K562 (cell line): ENCODE data around the gene PLPP1. TPM values are rescaled to one million over a fixed set of nuclear protein-coding genes. Genes with fewer than 3 reads are reported as not detected.

Experiments used
- ATAC-seq: fragments of 200-7000 bp; cut with Tn5 transposase; 3 replicates; pipeline ENCODE4 v1.9.1; 2020; ENCODE audit warnings: moderate library complexity
- BruUV-seq: library from RNA; stranded (reverse); fragments of 400-500 nt; replicated peaks from 2 replicates; lab custom pipeline; 2021; lab: Mats Ljungman, UMichigan
- CTCF ChIA-PET: fragments of 300-600 bp; formaldehyde crosslinking; extraction: SDS; loops from one replicate; lab custom pipeline; 2021; ENCODE audit warnings: low intra/inter-chr PET ratio; lab: Yijun Ruan, JAX
- POLR2A ChIA-PET: fragments of 300-600, 350-650 bp; sonication (Branson Sonifier 250); formaldehyde crosslinking; extraction: SDS; loops from one replicate; lab custom pipeline; 2021; ENCODE audit warnings: antibody characterized with exemption, inconsistent platforms; lab: Yijun Ruan, JAX
- DNase-seq, 4 experiments: peaks; one replicate each; pipeline versions ENCODE4 v3.0.0 to v3.0.0-alpha.2; 2011 to 2018; ENCODE audit warnings: low spot score in 3 of 4, mixed read lengths in 3 of 4; ENCODE audit errors: extremely low read depth in 1 of 4
- FAIRE-seq: peaks from 2 replicates; lab custom pipeline; 2011; peaks lifted over from hg19 to GRCh38; lab: Jason Lieb, UNC
- H2AFZ ChIP-seq: 2 replicates; pipeline ENCODE4 v1.6.0; 2011; ENCODE audit warnings: low read depth, low read length, control low read depth, inconsistent platforms
- H3K27ac ChIP-seq: fragments of 200-600 bp; 3 replicates; pipeline ENCODE4 v1.8.0; 2011; ENCODE audit warnings: low read depth, mild to moderate bottlenecking, control low read depth, inconsistent platforms, low read length, moderate library complexity, mixed read lengths; ENCODE audit errors: extremely low read depth
- H3K27me3 ChIP-seq, 2 experiments: fragments of 300-600 bp in 1 of 2; 2 replicates in 1 of 2; 3 replicates in 1 of 2; pipeline versions ENCODE4 v1.6.0 to v1.8.0; 2011; ENCODE audit warnings: inconsistent platforms in 2 of 2, low read length in 2 of 2, mild to moderate bottlenecking in 1 of 2, mixed read lengths in 1 of 2, moderate library complexity in 1 of 2; ENCODE audit not compliant: control insufficient read depth in 2 of 2, insufficient read depth in 2 of 2
- H3K36me3 ChIP-seq: fragments of 300-600 bp; 3 replicates; pipeline ENCODE4 v1.8.0; 2011; ENCODE audit warnings: mild to moderate bottlenecking, low read length, inconsistent platforms; ENCODE audit not compliant: control insufficient read depth, insufficient read depth
- H3K4me1 ChIP-seq, 2 experiments: fragments of 200-600 bp in 1 of 2; replicated peaks in 1 of 2; 2 replicates in 1 of 2; 3 replicates in 1 of 2; pipeline versions ENCODE4 v1.5.1 to v1.8.0; 2011; ENCODE audit warnings: inconsistent platforms in 2 of 2, low read length in 2 of 2, mild to moderate bottlenecking in 1 of 2, mixed read lengths in 1 of 2, moderate library complexity in 1 of 2; ENCODE audit not compliant: control insufficient read depth in 2 of 2, insufficient read depth in 2 of 2
- H3K4me2 ChIP-seq: 2 replicates; pipeline ENCODE4 v1.6.1; 2011; ENCODE audit warnings: low read length, control low read depth, inconsistent platforms, mixed read lengths; ENCODE audit not compliant: insufficient read depth
- H3K4me3 ChIP-seq: fragments of 200-600 bp; sonication (generic), shearing (Covaris generic); 2 replicates; pipeline ENCODE4 v1.5.1; 2016; ENCODE audit warnings: control low read depth, inconsistent platforms
- H3K79me2 ChIP-seq: fragments of 200-600 bp; 3 replicates; pipeline ENCODE4 v1.8.0; 2011; ENCODE audit warnings: low read length, inconsistent platforms; ENCODE audit not compliant: control insufficient read depth, insufficient read depth
- H3K9ac ChIP-seq, 2 experiments: 2 replicates each; pipeline versions ENCODE4 v1.6.0 to v1.6.1; 2011; ENCODE audit warnings: low read depth in 2 of 2, low read length in 2 of 2, control low read depth in 1 of 2, inconsistent platforms in 1 of 2, mild to moderate bottlenecking in 1 of 2, mixed read lengths in 1 of 2; ENCODE audit not compliant: insufficient read depth in 1 of 2
- H3K9me1 ChIP-seq: one replicate; pipeline ENCODE4 v1.6.0; 2011; ENCODE audit warnings: inconsistent platforms, mild to moderate bottlenecking, low read length, moderate library complexity; ENCODE audit not compliant: control insufficient read depth, insufficient read depth
- H3K9me3 ChIP-seq: replicated peaks from 2 replicates; pipeline ENCODE4 v1.5.1; 2011; ENCODE audit warnings: low read depth, low read length, inconsistent platforms; ENCODE audit not compliant: control insufficient read depth, insufficient read depth
- H4K20me1 ChIP-seq: replicated peaks from 2 replicates; pipeline ENCODE4 v1.6.1; 2011; ENCODE audit warnings: low read length, inconsistent platforms, mixed read lengths; ENCODE audit not compliant: control insufficient read depth, insufficient read depth
- CREM ChIP-seq: IDR thresholded peaks from 2 replicates; pipeline ENCODE4 v1.6.1; 2014; ENCODE audit warnings: antibody characterized with exemption, low read depth
- HSF4 ChIP-seq: fragments of 250-450 bp; sonication (Bioruptor Pico); IDR thresholded peaks from 2 replicates; pipeline ENCODE4 v2.1.2; 2022; ENCODE audit warnings: mild to moderate bottlenecking, moderate library complexity, borderline replicate concordance
- IRF2 ChIP-seq: sonication (generic); formaldehyde crosslinking; IDR thresholded peaks from 2 replicates; pipeline ENCODE4 v1.8.1; 2022; ENCODE audit warnings: mild to moderate bottlenecking, missing genetic modification reagents
- KHSRP ChIP-seq: fragments of 450-650 bp; IDR thresholded peaks from 2 replicates; pipeline ENCODE4 v1.6.1; 2017
- NONO ChIP-seq, 2 experiments: fragments of 200-400 bp in 1 of 2; fragments of 450-650 bp in 1 of 2; formaldehyde crosslinking in 1 of 2; IDR thresholded peaks; 2 replicates each; pipeline ENCODE4 v1.6.1; 2017; ENCODE audit warnings: low read depth in 2 of 2, mild to moderate bottlenecking in 2 of 2, moderate library complexity in 2 of 2, low read length in 1 of 2
- PURB ChIP-seq: sonication (generic); formaldehyde crosslinking; IDR thresholded peaks from 2 replicates; pipeline ENCODE4 v1.9.0; 2021; ENCODE audit warnings: low read depth, mild to moderate bottlenecking, missing genetic modification reagents
- RBM34 ChIP-seq: fragments of 200-400 bp; formaldehyde crosslinking; IDR thresholded peaks from 2 replicates; pipeline ENCODE4 v1.6.1; 2018; ENCODE audit warnings: low read length, borderline replicate concordance; ENCODE audit not compliant: insufficient read depth
- SRSF9 ChIP-seq: fragments of 200-400 bp; formaldehyde crosslinking; IDR thresholded peaks from 2 replicates; pipeline ENCODE4 v1.6.1; 2017; ENCODE audit warnings: low read depth, low read length, borderline replicate concordance
- ZKSCAN8 ChIP-seq: fragments of 200-800 bp; sonication (Bioruptor generic); IDR thresholded peaks from 2 replicates; pipeline ENCODE4 v1.6.1; 2016; ENCODE audit warnings: missing genetic modification characterization, missing compliant biosample characterization
- ZNF79 ChIP-seq: fragments of 250-450 bp; sonication (Bioruptor Pico); IDR thresholded peaks from 2 replicates; pipeline ENCODE4 v1.4.0; 2020; ENCODE audit warnings: low read depth, mild to moderate bottlenecking, moderate library complexity
- WGBS: fragments of 100-300 bp; shearing (Covaris generic); methylation state at CpG from one replicate; pipeline ENCODE4 v1.1.6; 2016; ENCODE audit warnings: low coverage, mixed read lengths; ENCODE audit not compliant: insufficient coverage; ENCODE audit errors: missing lambda C conversion rate; 5-methylcytosine and 5-hydroxymethylcytosine counted together
- in situ Hi-C: fragments of 300-500 bp; cut with MboI; formaldehyde crosslinking; loops from 4 replicates; pipeline ENCODE4 v1.15.0; 2018; ENCODE audit warnings: inconsistent platforms, mixed read lengths
- intact Hi-C: fragments of 100-400 bp; cut with micrococcal nuclease; formaldehyde crosslinking; loops from 2 replicates; pipeline ENCODE4 v1.14.2; 2022
- polyA plus RNA-seq, 8 experiments: library from polyadenylated mRNA; depleted of rRNA in 4 of 8; stranded (reverse) in 5 of 8; unstranded in 3 of 8; fragments of >200 nt; fragmentation: Nextera tagmentation in 2 of 8; fragmentation: Illumina TruSeq in 1 of 8; extraction: Ambion mirVana in 2 of 8; extraction: Trizol in 1 of 8; gene quantifications; 2 replicates each; pipeline versions ENCODE4 v1.2.1 to v1.2.3, GENCODE V29; 2011 to 2014; ENCODE audit warnings: inconsistent platforms in 1 of 8, missing spikeins in 1 of 8
- total RNA-seq, 7 experiments: library from RNA; depleted of rRNA in 6 of 7; stranded (reverse); fragments of >200 nt in 6 of 7; fragmentation: Illumina TruSeq in 2 of 7; extraction: Trizol in 2 of 7; gene quantifications; 2 replicates each; pipeline versions ENCODE4 v1.2.1 to v1.2.3, GENCODE V29; 2011 to 2021; ENCODE audit warnings: low replicate concordance in 1 of 7
- TF ChIP-seq, protein P1 (sequence below): sonication (generic); formaldehyde crosslinking; IDR thresholded peaks from 2 replicates; pipeline ENCODE4 v1.8.0; 2022; ENCODE audit warnings: mild to moderate bottlenecking, missing genetic modification reagents

Gene PLPP1
- total and polyA plus RNA-seq, 9 of the 15 experiments (the other 6 are each of a cell fraction or from before 2014, with no cell fraction given), result 0.04 to 0.24 (median 0.04) TPM; not detected in 6

DNA sequence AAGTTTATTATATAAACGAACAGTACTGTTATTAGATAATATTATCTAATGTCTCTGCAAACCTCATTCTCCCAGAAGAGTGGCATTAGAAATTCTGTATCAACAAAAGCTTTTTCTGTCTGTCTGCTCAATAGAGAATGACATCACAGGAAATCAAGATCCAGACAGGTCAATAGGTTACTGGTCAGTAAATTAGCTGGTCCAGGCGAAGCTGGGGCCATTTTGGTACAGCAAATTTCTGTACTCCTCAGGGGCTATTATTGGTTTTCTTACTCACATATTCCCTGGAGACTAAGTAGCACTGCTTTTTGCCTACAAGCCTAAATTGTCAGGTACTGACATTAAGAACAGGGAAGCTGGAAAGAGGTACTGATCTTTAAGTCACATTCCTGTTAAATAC lies 80.5 kb downstream of the PLPP1 start:
- WGBS, result 0% methylated on average over 2 of the region's 2 CpGs
- no peak for FAIRE-seq
- intact Hi-C loops, result no loop called here
- H3K9me3 ChIP-seq, result no peaks in the 10 kb centered on the region
- H3K9ac ChIP-seq, result no peak overlapping the region
- H3K4me2 ChIP-seq, result no peak overlapping the region
- ATAC-seq, result no peak
- H2AFZ ChIP-seq, result no peak overlapping the region
- CTCF ChIA-PET, result no interaction called here
- no TSS peak for BruUV-seq
- H3K79me2 ChIP-seq, result no peaks in the 10 kb centered on the region
- H3K4me1 ChIP-seq, result no peaks in the 10 kb centered on the region
- H3K27me3 ChIP-seq, result peaks cover 4 to 10% of the 10 kb centered on the region in 2 experiments; a peak in 2 of 5 replicates
- POLR2A ChIA-PET, result interaction anchor here (0.9 kb wide), 1 partner anchor 733 kb away, joined by 3 read pairs; no protein-coding TSS in a partner anchor
- in situ Hi-C loops, result no loop called here
- no peaks in the 10 kb centered on the region for H3K9me1 ChIP-seq
- no peak overlapping the region for H3K4me3 ChIP-seq
- no peak for DNase-seq
- H3K27ac ChIP-seq, result no peak overlapping the region
- TF ChIP-seq IRF2 (CRISPR knock-in tag), result no peak
- no peak for TF ChIP-seq PURB (CRISPR knock-in tag)
- no peaks in the 10 kb centered on the region for H3K36me3 ChIP-seq
- H4K20me1 ChIP-seq, result no peaks in the 10 kb centered on the region

DNA sequence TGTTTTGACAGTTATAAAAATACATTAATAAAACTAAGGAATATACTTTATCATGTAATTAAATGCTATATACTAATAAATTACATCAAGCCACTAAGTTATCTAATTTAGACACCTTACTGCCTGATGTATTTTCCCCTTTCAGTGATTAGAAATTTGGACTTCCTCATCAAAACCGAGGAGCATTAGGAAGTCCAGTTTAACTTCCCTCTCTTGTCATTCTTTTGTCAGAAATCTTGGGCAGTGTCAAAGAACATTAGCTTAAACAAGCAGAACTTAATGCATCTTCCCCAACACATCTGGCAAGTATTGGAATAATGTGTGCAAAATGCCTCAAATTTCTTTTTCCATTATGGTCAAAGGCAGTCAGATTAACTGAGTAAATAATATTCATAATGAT lies 81.6 kb downstream of the PLPP1 start:
- ChIA-PET CTCF (no interaction called here), POLR2A (no interaction called here)
- no TSS peak for BruUV-seq
- intact Hi-C loops, result no loop called here
- in situ Hi-C loops, result no loop called here
- H3K9me1 ChIP-seq, result no peaks in the 10 kb centered on the region
- H3K4me2 ChIP-seq, result no peak overlapping the region
- 0% methylated on average over 1 of the region's 1 CpG for WGBS
- no peak overlapping the region for H3K27ac ChIP-seq
- no peak overlapping the region for H3K4me3 ChIP-seq
- no peak for ATAC-seq
- H3K36me3 ChIP-seq, result no peaks in the 10 kb centered on the region
- no peak for FAIRE-seq
- DNase-seq, result no peak
- H3K9ac ChIP-seq, result no peak overlapping the region
- H3K79me2 ChIP-seq, result no peaks in the 10 kb centered on the region
- H3K27me3 ChIP-seq, result peaks cover 4 to 10% of the 10 kb centered on the region in 2 experiments; a peak in 2 of 5 replicates
- H3K9me3 ChIP-seq, result no peaks in the 10 kb centered on the region
- TF ChIP-seq ZNF79 (no peak), KHSRP (no peak), SRSF9 (no peak), CREM (no peak), NONO (IDR thresholded peaks at IDR 0.05; ENCODE audit: low read depth in 2 of 2, low read length in 1 of 2) (no peak), ZKSCAN8 (CRISPR knock-in tag) (no peak), RBM34 (no peak), HSF4 (CRISPR knock-in tag) (no peak)
- TF ChIP-seq, protein P1, sequence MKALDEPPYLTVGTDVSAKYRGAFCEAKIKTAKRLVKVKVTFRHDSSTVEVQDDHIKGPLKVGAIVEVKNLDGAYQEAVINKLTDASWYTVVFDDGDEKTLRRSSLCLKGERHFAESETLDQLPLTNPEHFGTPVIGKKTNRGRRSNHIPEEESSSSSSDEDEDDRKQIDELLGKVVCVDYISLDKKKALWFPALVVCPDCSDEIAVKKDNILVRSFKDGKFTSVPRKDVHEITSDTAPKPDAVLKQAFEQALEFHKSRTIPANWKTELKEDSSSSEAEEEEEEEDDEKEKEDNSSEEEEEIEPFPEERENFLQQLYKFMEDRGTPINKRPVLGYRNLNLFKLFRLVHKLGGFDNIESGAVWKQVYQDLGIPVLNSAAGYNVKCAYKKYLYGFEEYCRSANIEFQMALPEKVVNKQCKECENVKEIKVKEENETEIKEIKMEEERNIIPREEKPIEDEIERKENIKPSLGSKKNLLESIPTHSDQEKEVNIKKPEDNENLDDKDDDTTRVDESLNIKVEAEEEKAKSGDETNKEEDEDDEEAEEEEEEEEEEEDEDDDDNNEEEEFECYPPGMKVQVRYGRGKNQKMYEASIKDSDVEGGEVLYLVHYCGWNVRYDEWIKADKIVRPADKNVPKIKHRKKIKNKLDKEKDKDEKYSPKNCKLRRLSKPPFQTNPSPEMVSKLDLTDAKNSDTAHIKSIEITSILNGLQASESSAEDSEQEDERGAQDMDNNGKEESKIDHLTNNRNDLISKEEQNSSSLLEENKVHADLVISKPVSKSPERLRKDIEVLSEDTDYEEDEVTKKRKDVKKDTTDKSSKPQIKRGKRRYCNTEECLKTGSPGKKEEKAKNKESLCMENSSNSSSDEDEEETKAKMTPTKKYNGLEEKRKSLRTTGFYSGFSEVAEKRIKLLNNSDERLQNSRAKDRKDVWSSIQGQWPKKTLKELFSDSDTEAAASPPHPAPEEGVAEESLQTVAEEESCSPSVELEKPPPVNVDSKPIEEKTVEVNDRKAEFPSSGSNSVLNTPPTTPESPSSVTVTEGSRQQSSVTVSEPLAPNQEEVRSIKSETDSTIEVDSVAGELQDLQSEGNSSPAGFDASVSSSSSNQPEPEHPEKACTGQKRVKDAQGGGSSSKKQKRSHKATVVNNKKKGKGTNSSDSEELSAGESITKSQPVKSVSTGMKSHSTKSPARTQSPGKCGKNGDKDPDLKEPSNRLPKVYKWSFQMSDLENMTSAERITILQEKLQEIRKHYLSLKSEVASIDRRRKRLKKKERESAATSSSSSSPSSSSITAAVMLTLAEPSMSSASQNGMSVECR (CRISPR knock-in tag), result no peak
- no peaks in the 10 kb centered on the region for H4K20me1 ChIP-seq
- no peak overlapping the region for H2AFZ ChIP-seq
- H3K4me1 ChIP-seq, result no peaks in the 10 kb centered on the region
